GM21447 (cell line): ENCODE results near the gene CTDSP1.

Experiments
- ATAC-seq: cut with Tn5 transposase; IDR thresholded peaks from one replicate; pipeline ENCODE4 v1.9.1; 2021; ENCODE audit not compliant: unreplicated experiment

CTDSP1 gene

DNA sequence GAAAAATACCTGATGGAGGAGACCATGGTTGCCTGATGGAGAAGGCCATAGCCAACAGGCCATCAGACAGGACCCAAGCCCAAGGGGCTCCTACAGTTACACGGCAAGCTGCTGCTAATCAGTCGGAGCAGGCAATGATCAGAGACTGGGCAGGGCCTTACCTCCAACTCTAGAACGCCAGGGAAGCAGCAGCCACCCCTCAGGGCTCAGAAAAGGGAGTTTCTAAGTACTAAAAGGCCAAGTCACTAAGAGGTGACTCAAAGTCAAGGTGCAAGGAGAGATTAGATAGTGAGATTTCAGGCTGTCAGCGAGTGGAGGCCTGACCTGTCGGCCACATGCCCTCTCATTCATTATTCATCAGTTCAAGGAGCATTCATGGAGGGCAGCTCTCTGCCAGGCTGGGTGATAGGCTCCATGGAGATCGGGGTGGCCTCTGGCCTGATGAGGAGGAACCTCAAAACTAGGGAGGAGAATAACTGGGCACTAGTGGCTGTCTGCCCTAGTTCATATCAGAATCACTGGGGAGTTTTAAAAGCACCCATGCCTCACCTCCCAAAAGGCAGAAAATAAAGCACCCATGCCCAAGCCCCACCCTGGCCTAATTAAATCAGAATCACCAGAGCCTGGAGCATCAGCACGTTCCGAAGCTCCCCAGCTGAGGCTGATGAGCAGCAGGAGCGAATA, 22.9 kb downstream of the CTDSP1 start:
- ATAC-seq = no peak

DNA sequence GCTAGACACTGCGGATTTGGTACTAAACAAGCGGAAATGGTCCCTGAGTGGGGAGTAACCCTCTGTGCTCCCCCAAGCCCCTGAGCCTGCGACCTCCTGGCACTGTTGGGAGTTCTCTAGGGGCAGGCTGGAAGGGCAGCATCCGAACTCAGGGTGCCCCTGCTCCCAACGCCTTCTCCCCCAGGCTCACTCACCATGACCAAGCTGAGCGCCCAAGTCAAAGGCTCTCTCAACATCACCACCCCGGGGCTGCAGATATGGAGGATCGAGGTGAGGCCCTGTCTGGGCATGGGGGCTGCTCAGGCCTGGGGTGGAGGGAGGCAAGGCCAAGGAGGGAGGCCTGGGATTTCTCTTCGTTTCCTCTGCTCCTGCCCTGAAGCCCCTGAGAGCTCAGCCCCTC, 23.9 kb downstream of the CTDSP1 start:
- no peak for ATAC-seq

DNA sequence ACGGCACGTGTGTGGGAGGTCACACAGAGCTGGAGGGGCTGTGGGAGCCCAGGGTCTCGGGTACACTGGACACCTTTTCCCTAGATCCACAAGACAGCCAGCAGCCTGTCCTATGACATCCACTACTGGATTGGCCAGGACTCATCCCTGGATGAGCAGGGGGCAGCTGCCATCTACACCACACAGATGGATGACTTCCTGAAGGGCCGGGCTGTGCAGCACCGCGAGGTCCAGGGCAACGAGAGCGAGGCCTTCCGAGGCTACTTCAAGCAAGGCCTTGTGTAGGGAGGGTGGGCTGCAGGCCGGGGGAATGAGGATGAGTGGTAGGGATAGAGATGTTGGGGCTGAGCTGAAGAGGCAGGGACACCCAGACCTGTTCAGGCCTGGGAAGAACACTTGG, 25.9 kb downstream of the CTDSP1 start:
- no peak for ATAC-seq

DNA sequence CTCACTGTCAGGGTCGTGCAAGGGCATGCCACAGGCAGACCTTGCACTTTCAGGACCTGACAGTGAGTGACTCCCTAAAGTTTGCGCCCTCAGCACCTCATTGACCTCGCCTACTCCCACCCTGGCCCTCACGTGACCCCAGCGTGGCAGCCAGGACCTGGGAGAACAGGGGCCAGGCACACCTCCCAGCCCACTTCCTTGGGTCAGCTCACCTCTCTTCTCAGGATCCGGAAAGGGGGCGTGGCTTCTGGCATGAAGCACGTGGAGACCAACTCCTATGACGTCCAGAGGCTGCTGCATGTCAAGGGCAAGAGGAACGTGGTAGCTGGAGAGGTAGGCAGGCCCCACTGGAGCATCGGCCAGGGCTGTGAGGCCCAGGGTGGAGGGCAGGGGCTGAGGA, 28.1 kb downstream of the CTDSP1 start:
- no peak for ATAC-seq

DNA sequence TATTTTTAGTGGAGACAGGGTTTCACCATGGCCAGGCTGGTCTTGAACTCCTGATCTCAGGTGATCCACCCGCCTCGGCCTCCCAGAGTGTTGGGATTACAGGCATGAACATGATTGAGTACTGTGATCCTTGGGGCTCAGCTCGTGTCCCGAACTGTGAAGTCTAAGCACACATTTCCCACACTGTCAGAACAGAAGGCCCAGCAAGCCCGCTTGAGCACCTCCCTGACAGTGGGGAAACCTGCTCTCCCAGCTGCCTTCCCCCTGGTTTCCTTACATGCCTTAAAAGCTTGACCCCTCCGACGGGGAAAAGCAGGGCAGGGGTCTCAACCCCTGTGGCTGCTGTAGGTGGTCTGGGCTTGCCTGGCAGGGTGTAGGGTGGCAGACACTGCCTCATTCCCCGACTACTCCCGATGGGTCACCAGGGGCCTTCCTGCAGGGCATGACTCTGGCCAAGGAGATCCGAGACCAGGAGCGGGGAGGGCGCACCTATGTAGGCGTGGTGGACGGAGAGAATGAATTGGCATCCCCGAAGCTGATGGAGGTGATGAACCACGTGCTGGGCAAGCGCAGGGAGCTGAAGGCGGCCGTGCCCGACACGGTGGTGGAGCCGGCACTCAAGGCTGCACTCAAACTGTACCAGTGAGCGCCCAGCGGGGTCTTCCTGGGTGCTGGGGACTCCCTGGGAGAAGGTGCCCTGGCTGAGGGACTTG, 29.3 kb downstream of the CTDSP1 start:
- ATAC-seq = no peak

DNA sequence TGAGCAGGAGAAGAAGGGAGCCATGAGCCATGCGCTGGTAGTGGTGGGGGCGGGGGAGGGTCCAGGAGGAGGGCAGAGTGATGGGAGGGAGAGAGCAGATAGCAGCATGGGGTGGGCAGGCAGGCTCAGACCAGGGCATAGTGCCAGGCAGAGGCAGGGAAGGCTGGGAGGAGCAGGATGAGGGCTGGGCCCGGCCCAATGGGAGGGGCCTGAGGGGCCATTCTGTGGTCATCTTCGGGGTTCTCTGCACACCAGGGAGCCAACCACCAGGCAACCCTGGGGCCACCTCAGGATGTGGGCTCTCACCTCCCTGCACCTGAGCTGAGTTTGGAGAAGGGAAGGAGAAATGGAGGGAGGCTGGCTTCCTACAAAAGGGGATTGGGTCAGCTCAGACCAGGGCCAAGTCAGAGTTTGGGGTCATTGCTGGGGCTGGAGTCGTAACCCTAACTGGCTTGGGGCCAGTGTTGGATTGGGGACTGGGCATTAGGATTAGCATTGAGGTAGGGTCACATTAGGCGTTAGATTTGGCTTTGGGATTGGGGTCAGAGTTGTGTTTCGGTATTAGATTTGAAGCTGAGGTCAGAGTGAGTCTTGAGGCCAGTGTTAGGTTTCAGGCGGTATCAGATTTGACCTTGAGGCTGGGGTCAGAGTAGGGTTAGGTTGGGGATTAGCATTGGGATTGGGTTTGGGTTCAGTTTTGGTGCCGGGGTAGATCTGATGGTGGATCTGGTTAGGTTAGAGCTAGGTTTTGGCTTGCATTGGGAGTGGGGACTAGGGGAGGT, 30.4 kb downstream of the CTDSP1 start:
- ATAC-seq = no peak

DNA sequence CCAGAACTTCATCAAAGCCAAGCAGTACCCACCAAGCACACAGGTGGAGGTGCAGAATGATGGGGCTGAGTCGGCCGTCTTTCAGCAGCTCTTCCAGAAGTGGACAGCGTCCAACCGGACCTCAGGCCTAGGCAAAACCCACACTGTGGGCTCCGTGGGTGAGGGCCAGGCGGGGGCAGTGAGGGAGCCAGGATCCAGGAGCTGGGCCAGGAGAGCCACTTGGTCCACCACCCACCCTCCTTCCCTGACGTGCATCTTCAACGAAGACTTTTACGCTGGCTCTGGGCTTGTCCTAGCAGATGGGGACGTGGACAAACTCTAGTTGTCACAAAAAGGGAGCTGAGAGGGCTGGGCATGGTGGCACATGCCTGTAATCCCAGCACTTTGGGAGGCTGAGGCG, 31.1 kb downstream of the CTDSP1 start:
- ATAC-seq = no peak

DNA sequence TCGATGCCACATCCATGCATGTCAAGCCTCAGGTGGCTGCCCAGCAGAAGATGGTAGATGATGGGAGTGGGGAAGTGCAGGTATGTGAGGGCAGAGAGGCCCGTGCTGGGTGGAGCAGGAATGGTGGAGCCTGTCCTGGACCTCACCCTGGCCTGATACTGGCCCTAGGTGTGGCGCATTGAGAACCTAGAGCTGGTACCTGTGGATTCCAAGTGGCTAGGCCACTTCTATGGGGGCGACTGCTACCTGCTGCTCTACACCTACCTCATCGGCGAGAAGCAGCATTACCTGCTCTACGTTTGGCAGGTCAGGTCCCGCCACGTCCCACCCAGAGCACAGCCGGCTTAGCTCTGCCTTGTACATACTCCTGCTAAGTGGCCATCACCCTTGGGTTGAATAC, 32.2 kb downstream of the CTDSP1 start:
- no peak for ATAC-seq

DNA sequence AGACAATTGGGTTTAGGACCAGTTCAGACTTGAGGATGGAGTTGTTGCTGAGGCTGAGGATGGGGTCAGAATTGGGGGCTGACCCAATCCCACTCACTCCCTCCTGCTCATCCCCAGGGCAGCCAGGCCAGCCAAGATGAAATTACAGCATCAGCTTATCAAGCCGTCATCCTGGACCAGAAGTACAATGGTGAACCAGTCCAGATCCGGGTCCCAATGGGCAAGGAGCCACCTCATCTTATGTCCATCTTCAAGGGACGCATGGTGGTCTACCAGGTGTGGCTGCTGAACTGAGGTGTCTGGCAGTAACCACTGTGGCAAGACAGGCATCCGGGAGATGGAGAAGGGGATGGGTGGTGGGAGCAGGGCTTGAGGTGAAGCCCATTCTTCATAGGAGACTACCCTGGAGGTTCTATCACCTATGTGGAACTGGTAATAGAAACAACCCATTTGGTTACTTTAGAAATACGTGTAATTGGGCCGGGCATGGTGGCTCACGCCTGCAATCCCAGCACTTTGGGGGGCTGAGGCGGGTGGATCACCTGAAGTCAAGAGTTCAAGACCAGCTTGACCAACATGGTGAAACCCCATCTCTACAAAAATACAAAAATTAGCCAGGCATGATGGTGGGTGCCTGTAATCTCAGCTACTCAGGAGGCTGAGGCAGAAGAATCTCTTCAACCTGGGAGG, 33.2 kb downstream of the CTDSP1 start:
- no peak for ATAC-seq

DNA sequence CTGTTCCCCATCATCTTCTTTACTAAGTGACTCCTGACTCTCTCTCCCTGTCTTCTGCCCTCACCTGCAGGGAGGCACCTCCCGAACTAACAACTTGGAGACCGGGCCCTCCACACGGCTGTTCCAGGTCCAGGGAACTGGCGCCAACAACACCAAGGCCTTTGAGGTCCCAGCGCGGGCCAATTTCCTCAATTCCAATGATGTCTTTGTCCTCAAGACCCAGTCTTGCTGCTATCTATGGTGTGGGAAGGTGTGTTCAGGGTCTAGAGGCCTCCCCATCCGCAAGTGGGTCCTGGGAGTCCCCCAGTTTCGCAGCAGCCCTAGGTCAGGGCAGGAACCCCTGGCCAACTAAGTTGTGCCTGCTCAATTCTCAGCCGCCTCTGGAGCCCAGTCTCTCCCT, 34.8 kb downstream of the CTDSP1 start:
- no peak for ATAC-seq

DNA sequence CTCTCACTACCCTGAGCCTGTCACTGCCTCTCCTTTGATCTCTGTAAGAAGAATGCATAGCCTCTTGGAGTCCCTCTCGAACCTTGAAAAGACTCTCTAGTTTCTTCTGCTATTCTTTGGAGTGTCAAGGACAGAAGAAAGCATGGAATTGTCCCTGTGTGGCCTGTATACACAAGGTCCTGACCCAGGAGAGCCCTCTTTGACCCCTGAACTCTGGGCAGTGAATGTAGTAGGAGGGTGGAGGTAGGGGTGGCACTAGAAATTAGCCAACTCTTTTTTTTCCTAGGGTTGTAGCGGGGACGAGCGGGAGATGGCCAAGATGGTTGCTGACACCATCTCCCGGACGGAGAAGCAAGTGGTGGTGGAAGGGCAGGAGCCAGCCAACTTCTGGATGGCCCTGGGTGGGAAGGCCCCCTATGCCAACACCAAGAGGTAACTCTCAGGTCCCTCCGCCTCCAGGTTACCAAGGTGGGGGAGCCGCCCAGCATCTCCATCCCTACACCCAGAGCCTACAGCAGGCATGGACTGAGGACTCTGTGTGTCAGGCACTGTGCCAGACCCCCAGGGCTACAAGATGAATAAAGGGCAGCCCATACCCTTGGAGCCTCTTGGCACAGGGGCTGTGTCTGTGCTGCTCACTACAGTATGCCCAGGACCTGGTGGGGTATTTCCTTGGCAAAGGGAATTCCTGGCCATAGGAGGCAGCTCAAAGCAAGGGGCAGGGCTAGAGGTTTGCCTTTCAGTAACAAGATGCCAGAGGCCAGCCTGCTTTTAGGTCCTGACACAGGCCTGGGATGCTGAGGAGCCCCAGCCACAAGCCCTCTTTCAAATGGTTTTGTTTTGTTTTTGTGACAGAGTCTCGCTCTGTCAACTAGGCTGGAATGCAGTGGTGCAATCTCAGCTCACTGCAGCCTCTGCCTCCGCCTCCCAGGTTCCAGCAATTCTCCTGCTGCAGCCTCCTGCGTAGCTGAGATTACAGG, 35.6 kb downstream of the CTDSP1 start:
- ATAC-seq = no peak

DNA sequence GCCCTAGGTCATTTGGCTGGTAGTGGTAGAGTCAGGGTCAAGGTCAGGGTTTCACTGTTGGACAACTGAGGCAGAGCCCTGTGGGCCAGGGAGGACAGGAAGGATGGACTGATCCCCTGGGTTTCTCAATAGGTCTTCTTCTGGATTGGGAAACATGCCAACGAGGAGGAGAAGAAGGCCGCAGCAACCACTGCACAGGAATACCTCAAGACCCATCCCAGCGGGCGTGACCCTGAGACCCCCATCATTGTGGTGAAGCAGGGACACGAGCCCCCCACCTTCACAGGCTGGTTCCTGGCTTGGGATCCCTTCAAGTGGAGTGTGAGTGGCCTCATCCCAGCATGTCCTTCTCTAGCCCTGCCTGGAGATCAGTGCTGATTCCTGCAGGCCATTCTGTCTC, 37.3 kb downstream of the CTDSP1 start:
- ATAC-seq = no peak

DNA sequence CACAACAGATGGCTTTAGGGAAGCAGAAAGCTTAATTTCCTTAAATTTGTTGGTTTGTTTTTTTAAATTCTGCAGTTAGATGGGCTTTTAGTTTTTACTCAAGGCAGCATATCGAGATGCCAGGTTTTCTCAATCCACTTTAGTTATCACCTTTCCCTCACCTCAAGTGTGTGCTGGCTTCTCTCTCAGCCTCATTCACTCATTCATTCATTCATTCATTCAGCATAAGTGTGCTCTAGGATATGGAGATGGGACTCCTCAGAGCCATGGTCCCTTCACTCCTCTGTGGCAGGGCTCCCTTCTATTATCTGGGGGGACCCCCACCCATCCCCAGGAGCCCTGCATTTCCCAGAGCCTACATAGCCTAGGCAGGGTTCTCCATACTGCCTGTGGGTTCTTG, 38.3 kb downstream of the CTDSP1 start:
- ATAC-seq = no peak

DNA sequence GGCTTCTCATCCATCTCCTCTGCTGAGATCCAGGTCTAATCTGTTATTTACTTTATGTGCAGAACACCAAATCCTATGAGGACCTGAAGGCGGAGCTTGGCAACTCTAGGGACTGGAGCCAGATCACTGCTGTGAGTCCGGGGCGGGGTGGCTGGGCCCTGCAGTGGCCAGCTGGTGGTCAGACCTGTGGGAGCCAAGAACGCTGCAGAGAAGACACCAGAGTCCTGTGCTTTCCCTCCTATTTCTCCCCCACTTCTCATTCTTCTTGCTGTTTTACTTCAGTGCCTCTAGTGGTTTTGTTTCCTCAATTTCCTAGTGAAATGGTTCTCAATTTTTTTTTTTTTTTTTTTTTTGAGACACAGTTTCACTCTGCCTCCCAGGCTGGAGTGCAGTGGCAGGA, 38.9 kb downstream of the CTDSP1 start:
- ATAC-seq = no peak

DNA sequence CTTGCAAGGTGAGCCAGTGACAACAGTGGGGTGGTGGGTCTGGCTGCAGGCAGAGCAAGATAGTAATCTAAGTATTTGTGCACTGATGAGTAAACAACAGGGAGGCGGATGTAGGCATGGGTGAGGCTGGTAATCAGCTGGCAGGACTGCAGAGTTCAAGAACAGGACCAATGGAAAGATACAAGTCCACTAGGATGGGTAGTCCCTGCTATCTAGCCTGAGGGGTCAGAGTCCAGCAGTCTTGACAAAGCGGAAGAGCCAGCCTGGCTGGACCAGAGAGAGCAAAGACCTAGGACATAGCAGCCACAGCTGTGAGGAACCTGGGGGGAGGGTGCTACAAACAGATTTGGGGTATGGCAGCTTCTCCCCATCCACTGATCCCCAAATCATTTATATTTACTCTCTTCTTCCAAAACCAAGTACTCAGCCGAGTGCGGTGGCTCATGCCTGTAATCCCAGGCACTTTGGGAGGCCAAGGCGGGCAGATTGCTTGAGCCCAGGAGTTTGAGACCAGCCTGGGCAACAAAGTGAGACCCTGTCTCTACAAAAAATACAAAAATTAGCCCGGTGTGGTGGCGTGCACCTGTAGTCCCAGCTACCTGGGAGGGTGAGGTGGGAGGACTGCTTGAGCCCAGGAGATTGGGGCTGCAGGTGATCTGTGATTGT, 45.2 kb downstream of the CTDSP1 start:
- ATAC-seq = no peak

DNA sequence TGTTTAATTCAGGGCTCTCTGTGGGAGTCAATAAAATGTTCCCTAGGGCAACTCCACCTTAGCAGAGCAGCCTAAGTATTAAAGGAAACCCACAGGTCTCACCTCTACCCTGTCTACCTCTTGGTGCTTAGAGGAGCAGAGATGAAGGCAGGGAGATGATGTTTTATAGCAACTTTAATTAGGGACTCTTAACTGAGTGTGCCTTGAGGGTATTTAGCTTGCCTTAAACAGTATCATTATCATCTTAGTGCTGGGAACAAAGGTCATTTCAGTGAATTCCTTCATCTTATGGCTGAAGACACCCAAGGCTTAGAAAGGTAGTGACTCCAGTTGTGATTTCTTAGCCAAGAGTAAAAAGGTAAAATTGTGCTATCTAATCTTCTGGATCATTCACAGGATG, 45.9 kb downstream of the CTDSP1 start:
- ATAC-seq = no peak

DNA sequence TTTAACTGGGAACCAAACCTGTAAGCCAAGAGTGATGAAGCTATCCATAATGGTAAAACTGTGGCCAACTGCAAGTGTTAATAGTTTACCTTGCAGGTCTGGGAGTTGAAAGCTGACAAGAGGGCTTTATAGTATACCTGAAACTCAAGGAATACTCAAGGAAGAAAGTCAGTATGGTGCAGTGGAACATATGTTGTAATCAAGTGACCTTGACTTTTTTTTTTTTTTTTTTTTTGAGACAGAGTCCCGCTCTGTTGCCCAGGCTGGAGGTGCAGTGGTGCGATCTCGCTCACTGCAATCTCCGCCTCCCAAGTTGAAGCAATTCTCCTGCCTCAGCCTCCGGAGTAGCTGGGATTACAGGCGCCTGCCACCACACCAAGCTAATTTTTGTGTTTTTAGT, 46.9 kb downstream of the CTDSP1 start:
- no peak for ATAC-seq

DNA sequence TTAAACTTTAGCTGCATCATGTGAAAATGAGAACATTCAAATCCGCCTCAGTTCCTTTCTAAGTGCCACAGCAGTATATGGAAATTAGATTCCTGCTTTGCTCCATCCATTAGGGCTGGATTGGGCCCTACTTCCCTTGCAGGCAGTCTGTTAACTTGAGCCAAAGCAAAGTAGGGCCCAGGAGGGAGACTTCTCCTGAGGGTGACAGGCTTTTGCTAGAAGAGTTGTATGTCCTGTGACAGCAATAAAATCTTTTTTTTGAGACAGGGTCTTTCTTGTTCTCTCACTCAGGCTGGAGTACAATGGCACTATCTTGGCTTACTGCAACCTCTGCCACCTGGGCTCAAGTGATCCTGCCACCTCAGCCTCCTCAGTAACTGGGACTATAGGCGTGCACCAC, 47.4 kb downstream of the CTDSP1 start:
- ATAC-seq = no peak

DNA sequence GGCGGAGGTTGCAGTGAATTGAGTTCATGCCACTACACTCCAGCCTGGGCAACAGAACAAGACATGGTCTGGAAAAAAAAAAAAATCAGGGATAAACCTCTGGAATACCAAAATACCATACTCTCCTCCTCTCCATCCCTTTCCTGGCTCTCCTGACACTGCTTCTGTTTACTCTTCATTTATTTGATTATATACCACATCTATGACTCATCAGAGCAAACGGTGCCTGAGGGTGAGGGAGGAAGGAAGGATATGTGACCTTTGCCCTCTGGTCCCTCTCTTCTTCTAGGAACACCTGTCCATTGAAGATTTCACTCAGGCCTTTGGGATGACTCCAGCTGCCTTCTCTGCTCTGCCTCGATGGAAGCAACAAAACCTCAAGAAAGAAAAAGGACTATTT, 49.3 kb downstream of the CTDSP1 start:
- no peak for ATAC-seq

DNA sequence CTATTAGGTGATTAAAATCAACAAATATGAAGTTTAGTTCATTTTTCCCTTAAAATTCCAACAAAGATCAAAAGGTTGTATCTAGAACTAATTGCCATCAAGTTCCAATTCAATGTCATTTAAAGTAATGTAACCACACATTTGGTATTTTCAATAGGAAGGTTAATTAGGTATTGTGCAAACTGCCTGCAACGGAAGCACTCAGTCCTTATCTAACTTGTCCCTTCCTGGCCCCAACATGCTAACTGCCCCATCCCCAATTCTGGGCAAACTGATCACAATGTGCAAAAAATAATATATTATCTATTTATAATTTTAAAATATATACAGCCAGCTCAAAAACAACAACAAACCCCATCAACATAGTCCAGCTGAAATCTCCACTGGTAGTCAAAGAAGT, 52.4 kb downstream of the CTDSP1 start:
- no peak for ATAC-seq
